ENCODE results near the gene TTN.

Gene TTN

GRCh38 chr2:178807227-178808008, at the start of gene TTN:
TSS of gene TTN (minus strand) at chr2:178807423. CDS start at chr2:178804642, 2,781 bp downstream.
- no peak for DNase-seq

GRCh38 chr2:178855151-178855550, 47.9 kb upstream of the TTN start:
- DNase-seq = no peak

GRCh38 chr2:178848335-178848734, 41.1 kb upstream of the TTN start:
- DNase-seq = no peak

GRCh38 chr2:178846458-178846802, 39.2 kb upstream of the TTN start:
- no peak for DNase-seq

- no peak for DNase-seq
Observed at GRCh38 chr2:178845566-178846457, 38.6 kb upstream of the TTN start.

- no peak for DNase-seq
Observed at GRCh38 chr2:178844701-178845100, 37.5 kb upstream of the TTN start.

GRCh38 chr2:178844269-178844668, 37.0 kb upstream of the TTN start:
- no peak for DNase-seq

- no peak for DNase-seq
Observed at GRCh38 chr2:178843697-178844096, 36.5 kb upstream of the TTN start.

- DNase-seq = no peak
Observed at GRCh38 chr2:178836807-178837206, 29.6 kb upstream of the TTN start.

GRCh38 chr2:178834086-178834485, 26.9 kb upstream of the TTN start:
- no peak for DNase-seq

- DNase-seq = no peak
Observed at GRCh38 chr2:178833382-178833781, 26.2 kb upstream of the TTN start.

GRCh38 chr2:178830451-178830850, 23.2 kb upstream of the TTN start:
- no peak for DNase-seq

GRCh38 chr2:178829981-178830380, 22.8 kb upstream of the TTN start:
- no peak for DNase-seq

- DNase-seq = peak; percentile 4
Observed at GRCh38 chr2:178829299-178829960, 22.2 kb upstream of the TTN start.

- DNase-seq = no peak
Observed at GRCh38 chr2:178828486-178828881, 21.3 kb upstream of the TTN start.

- no peak for DNase-seq
Observed at GRCh38 chr2:178827739-178828485, 20.7 kb upstream of the TTN start.

GRCh38 chr2:178827111-178827510, 19.9 kb upstream of the TTN start:
- no peak for DNase-seq

- DNase-seq = no peak
Observed at GRCh38 chr2:178825183-178825582, 18.0 kb upstream of the TTN start.

- no peak for DNase-seq
Observed at GRCh38 chr2:178824181-178824580, 17.0 kb upstream of the TTN start.

- DNase-seq = peak; percentile 45
Observed at GRCh38 chr2:178819992-178820391, 12.8 kb upstream of the TTN start.

- peak; percentile 34 for DNase-seq
Observed at GRCh38 chr2:178819147-178819875, 12.1 kb upstream of the TTN start.

GRCh38 chr2:178811901-178812300, 4.7 kb upstream of the TTN start:
- DNase-seq = no peak
